Measurements from ENCODE around the gene FOXRED1. TPM values are rescaled to one million over a fixed set of nuclear protein-coding genes. Genes with fewer than 3 reads are reported as not detected.
"Not testable (repeated sequence)": the region's sequence is repeated elsewhere in the genome, so short reads cannot be mapped to it uniquely, and the experiment has no call there.

FOXRED1 gene
- total RNA-seq, 4 donors from 2014 or later = 12.5 to 20.8 (median 16.2) TPM

- no peak overlapping the region for H3K4me3 ChIP-seq
- H3K27ac ChIP-seq = no peak overlapping the region
- no peaks in the 10 kb centered on the region for H3K27me3 ChIP-seq
- in situ Hi-C loops (cut with MboI; ENCODE audit: low sequenced_read_pairs in 4 of 4) (loop anchor here in 1 of 4 donors (25.0 kb wide), 1 partner anchor 621 kb away; no protein-coding TSS in a partner anchor), intact Hi-C loops (cut with DNase I; ENCODE audit: low total_unique reads) (no loop called here)
- DNase-seq = no peak
- peaks cover 0 to 28% of the 10 kb centered on the region in 2 donors for H3K36me3 ChIP-seq
- no peaks in the 10 kb centered on the region for H3K9me3 ChIP-seq
- TF ChIP-seq POLR2A (IDR thresholded peaks at IDR 0.05) = no peak
- TF ChIP-seq, protein P1, sequence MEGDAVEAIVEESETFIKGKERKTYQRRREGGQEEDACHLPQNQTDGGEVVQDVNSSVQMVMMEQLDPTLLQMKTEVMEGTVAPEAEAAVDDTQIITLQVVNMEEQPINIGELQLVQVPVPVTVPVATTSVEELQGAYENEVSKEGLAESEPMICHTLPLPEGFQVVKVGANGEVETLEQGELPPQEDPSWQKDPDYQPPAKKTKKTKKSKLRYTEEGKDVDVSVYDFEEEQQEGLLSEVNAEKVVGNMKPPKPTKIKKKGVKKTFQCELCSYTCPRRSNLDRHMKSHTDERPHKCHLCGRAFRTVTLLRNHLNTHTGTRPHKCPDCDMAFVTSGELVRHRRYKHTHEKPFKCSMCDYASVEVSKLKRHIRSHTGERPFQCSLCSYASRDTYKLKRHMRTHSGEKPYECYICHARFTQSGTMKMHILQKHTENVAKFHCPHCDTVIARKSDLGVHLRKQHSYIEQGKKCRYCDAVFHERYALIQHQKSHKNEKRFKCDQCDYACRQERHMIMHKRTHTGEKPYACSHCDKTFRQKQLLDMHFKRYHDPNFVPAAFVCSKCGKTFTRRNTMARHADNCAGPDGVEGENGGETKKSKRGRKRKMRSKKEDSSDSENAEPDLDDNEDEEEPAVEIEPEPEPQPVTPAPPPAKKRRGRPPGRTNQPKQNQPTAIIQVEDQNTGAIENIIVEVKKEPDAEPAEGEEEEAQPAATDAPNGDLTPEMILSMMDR (IDR thresholded peaks at IDR 0.05 in 4 of 5, conservative IDR thresholded peaks at IDR 0.05 in 1 of 5) = no peak
- H3K4me1 ChIP-seq = peaks cover 12 to 20% of the 10 kb centered on the region in 2 donors
- ATAC-seq = no peak
Observed at GRCh38 chr11:126233391-126233790, 35.6 kb upstream of the FOXRED1 start.

GRCh38 chr11:126246636-126247035 is 22.3 kb upstream of the FOXRED1 start:
- Histone ChIP-seq H3K4me1 (no peaks in the 10 kb centered on the region), H3K27ac (no peak overlapping the region), H3K9me3 (no peaks in the 10 kb centered on the region), H3K36me3 (peaks cover 0 to 40% of the 10 kb centered on the region in 2 donors), H3K27me3 (no peaks in the 10 kb centered on the region), H3K4me3 (no peak overlapping the region)
- in situ Hi-C loops (cut with MboI; ENCODE audit: low sequenced_read_pairs in 4 of 4) = loop anchor here in 1 of 4 donors (25.0 kb wide), 1 partner anchor 634 kb away; no protein-coding TSS in a partner anchor
- intact Hi-C loops (cut with DNase I; ENCODE audit: low total_unique reads) = no loop called here
- DNase-seq (no peak), ATAC-seq (no peak)
- TF ChIP-seq, protein P1 (IDR thresholded peaks at IDR 0.05 in 4 of 5, conservative IDR thresholded peaks at IDR 0.05 in 1 of 5) = no peak
- TF ChIP-seq POLR2A (IDR thresholded peaks at IDR 0.05) = no peak

- Histone ChIP-seq H3K36me3 (peaks cover 0 to 39% of the 10 kb centered on the region in 2 donors), H3K9me3 (no peaks in the 10 kb centered on the region), H3K4me3 (no peak overlapping the region), H3K27me3 (no peaks in the 10 kb centered on the region), H3K4me1 (peaks cover 9 to 13% of the 10 kb centered on the region in 2 donors), H3K27ac (no peak overlapping the region)
- DNase-seq (no peak), ATAC-seq (no peak)
- intact Hi-C loops (cut with DNase I; ENCODE audit: low total_unique reads) (no loop called here), in situ Hi-C loops (cut with MboI; ENCODE audit: low sequenced_read_pairs in 4 of 4) (no loop called here)
- TF ChIP-seq POLR2A (IDR thresholded peaks at IDR 0.05) = no peak
- TF ChIP-seq, protein P1 (IDR thresholded peaks at IDR 0.05 in 4 of 5, conservative IDR thresholded peaks at IDR 0.05 in 1 of 5) = no peak
Observed at GRCh38 chr11:126253265-126253664, 15.7 kb upstream of the FOXRED1 start.

DNA sequence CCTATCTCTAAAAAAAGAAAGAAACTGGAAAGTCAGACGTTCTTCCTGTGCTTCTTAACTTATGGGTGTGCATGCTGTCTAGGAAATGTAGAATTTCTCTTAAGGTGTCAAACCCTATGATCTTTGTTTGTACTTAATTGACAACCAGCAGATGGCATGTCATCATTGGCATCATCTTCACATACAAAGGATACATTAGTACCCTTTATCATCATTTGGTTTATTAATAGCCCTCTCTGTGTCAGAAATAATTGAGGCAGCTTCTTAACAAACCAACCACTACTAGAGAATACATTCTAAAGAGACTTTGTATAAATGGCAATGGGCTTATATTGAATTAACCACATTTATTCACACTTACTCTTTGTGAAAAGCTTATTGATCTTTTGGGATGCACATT is 14.1 kb upstream of the FOXRED1 start:
- TF ChIP-seq POLR2A (IDR thresholded peaks at IDR 0.05) = no peak
- TF ChIP-seq, protein P1 (IDR thresholded peaks at IDR 0.05 in 4 of 5, conservative IDR thresholded peaks at IDR 0.05 in 1 of 5) = no peak
- Histone ChIP-seq H3K27me3 (no peaks in the 10 kb centered on the region), H3K4me1 (peaks cover 9 to 13% of the 10 kb centered on the region in 2 donors), H3K9me3 (no peaks in the 10 kb centered on the region), H3K4me3 (no peak overlapping the region), H3K36me3 (peaks cover 0 to 39% of the 10 kb centered on the region in 2 donors), H3K27ac (peak overlapping the region; percentile 0 to 60 (median 52))
- in situ Hi-C loops (cut with MboI; ENCODE audit: low sequenced_read_pairs in 4 of 4) = no loop called here
- DNase-seq = no peak
- no peak for ATAC-seq
- intact Hi-C loops (cut with DNase I; ENCODE audit: low total_unique reads) = no loop called here

DNA sequence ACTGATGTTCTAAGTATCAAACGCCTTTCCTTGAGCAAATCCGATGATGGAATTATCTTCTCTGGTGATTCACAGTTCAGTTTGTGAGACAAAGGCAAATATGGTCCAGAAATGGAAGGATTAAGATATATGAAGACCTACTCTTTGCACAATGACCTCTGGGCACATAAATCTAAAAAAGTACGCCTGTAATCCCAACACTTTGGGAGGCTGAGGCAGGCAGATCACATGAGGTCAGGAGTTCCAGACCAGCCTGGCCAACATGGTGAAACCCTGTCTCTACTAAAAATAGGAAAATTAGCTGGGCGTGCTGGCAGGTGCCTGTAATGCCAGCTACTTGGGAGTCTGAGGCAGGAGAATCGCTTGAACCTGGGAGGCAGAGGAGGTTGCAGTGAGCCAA is 13.4 kb upstream of the FOXRED1 start:
- H3K4me3 ChIP-seq; H3K27me3 ChIP-seq; intact Hi-C loops (cut with DNase I; ENCODE audit: low total_unique reads); in situ Hi-C loops (cut with MboI; ENCODE audit: low sequenced_read_pairs in 4 of 4); H3K9me3 ChIP-seq: not testable (repeated sequence)
- peak in 1 of 2 donors; percentile 43 for DNase-seq
- peak overlapping the region; percentile 39 to 60 (median 52) for H3K27ac ChIP-seq
- peak; percentile 56 to 63 for ATAC-seq
- H3K4me1 ChIP-seq = peaks cover 9 to 13% of the 10 kb centered on the region in 2 donors
- peaks cover 0 to 38% of the 10 kb centered on the region in 2 donors for H3K36me3 ChIP-seq
